HG03066 (cell line): ENCODE results near the gene CAMK2D.

Source experiments
- ATAC-seq: cut with Tn5 transposase; IDR thresholded peaks from one replicate; pipeline ENCODE4 v1.9.1; 2021; ENCODE audit warnings: low read depth; ENCODE audit not compliant: unreplicated experiment

CAMK2D gene

GRCh38 chr4:113452868-113453620 lies 308.5 kb downstream of the CAMK2D start:
- ATAC-seq: no peak

GRCh38 chr4:113452152-113452551 lies 309.4 kb downstream of the CAMK2D start:
- ATAC-seq: no peak

DNA sequence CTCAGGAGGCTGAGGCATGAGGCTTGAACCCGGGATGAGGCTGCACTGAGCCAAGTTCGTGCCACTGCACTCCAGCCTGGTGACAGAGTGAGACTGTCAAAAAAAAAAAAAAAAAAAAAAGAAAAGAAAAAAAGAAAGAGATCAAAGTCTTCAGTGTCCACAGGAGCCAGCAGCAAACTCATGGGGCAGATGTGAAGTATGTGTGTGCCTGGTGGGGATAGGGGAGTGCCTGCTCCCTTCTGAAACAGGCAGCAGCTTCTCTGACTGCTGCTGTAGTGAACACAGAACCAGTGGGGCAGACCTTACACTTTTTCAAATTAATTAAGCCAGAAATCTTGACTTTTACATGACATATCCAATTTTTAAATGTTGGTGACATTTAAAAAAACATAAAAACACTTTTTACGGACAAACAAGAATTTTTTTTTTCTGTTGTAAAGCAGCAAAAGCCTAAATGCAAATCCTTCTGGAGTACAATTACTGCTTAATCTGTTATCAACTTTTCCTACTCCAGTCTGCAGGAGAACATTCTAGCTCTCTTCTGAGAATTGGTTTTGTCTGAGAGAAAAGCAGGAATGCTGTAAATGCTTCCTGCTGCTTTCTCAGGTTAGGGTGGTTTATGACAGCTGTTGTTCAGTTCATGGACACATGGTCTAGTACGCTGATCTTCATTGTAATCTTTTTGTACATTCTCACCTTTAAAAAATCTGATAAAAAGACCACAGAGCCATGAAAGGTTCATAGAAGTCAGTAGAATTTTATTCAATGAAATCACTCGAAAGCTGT lies 311.1 kb downstream of the CAMK2D start:
- no peak for ATAC-seq

- no peak for ATAC-seq
Measured at GRCh38 chr4:113449410-113449974, 312.0 kb downstream of the CAMK2D start.

GRCh38 chr4:113447769-113448168 lies 313.8 kb downstream of the CAMK2D start:
- peak; percentile 59 for ATAC-seq

- ATAC-seq: no peak
Measured at GRCh38 chr4:113447061-113447460, 314.5 kb downstream of the CAMK2D start.

DNA sequence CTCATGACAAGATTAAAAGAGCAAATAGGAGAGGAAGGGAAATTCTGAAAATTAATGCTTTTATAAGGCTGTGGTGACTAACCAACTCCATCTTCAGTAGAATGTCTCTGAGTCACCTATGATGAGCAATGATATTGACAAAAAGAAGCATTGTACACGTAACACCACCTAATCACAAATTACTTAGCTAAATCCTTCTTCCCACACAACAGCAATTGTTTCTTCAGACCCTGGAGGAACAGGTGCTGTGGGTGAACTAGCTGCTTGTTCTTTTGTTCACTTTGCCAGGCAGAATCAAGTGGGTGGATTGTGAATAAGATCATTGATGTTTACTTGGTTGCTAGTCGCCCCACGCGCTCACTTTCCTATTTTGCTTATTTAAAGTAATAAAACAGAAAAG lies 315.5 kb downstream of the CAMK2D start:
- no peak for ATAC-seq

- ATAC-seq: no peak
Measured at GRCh38 chr4:113445286-113445685, 316.3 kb downstream of the CAMK2D start.

DNA sequence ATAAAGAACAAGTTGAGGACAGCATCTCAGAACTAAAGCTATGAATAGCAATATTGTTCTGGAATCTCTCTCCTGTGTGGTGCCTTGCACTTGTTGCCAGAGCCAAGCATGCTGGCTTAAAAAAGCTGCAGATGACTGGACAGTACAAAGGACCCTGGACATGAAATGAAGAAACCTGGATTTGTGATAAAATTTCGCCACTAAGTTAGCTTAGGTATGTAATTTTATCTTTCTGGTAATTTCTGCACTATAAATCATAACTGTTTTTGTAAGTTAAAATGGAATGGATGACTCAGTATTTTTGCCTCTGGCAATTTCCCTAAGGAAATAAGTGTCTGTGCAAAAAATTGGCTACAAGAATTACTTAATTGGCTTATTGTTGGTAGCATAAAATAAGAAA lies 317.2 kb downstream of the CAMK2D start:
- ATAC-seq: no peak

- no peak for ATAC-seq
Measured at GRCh38 chr4:113442826-113443225, 318.7 kb downstream of the CAMK2D start.

DNA sequence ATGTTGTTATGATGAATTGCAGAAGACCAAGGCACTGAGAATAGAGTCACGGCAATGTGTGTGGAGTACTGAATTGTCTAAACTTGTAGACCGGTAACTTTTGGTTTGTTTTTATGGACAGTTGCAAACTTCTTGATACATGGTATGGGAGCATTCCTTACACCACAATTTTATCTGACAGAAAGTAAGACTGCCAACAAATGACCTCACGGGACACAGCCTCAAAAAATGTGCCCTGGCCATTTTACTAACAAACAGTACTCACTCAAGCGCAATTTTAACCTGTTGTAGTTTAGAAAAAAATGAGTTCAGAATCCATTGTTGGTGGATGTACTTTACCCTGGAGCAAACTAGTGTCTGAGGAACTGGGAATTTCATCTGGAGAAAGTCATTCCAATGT lies 321.2 kb downstream of the CAMK2D start:
- ATAC-seq: no peak

DNA sequence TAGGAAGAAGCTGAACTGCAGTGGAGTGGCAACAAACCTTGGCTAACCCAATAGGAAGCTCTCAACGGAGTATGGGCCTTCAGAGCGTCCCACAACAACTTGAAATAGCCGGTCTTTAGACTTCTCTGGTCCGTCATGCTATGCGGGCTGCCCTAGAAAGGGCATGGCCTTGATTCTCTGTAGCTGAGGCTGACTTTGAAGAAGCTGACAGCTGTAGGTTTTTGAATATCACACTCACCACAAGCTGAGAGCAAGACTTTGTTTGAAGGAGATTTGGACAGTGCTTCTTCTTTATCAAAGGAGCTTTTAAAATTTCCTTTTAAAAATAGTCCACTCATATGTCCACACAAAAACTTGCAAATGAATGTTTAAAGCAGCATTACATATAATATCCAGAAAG lies 322.9 kb downstream of the CAMK2D start:
- no peak for ATAC-seq

GRCh38 chr4:113437129-113437528 lies 324.4 kb downstream of the CAMK2D start:
- ATAC-seq: no peak

DNA sequence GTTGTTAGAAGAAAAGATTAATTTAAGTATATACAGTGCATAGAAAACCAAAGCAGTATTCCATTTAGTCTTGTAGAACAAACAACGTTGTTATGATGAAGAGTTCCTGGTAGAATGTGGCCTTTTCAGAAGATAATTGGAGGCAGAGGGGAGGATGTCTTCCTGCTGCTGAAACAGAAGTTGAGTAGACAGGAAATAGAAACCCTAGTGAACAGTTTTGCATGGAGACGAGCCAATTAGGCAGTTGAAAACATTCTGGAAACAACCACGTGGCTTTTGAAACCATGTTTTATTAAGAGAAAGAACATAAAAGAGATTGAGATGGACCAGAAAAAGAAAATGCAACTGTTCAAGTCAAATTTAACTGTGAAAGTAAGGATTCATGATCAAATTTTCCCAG lies 325.2 kb downstream of the CAMK2D start:
- no peak for ATAC-seq

GRCh38 chr4:113435893-113436292 lies 325.6 kb downstream of the CAMK2D start:
- no peak for ATAC-seq

DNA sequence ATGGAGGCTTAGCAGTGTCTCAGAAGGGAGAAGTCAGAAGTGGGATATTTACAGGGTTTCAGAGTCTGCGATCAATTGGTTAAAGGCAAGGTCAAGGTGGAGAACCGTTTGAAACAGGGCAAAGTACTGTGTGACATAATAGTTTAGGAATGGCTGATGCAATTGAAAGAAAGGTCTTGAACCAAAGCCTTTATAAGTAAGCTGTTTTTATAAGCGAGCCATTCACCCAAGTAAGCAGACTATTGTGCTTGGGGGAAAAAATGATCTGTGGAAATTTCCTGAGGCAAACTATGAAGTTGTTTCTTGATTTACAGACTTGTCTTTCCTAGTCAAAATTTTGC lies 327.3 kb downstream of the CAMK2D start:
- ATAC-seq: no peak

GRCh38 chr4:113433536-113434246 lies 327.8 kb downstream of the CAMK2D start:
- ATAC-seq: no peak

- ATAC-seq: no peak
Measured at GRCh38 chr4:113433116-113433515, 328.4 kb downstream of the CAMK2D start.

DNA sequence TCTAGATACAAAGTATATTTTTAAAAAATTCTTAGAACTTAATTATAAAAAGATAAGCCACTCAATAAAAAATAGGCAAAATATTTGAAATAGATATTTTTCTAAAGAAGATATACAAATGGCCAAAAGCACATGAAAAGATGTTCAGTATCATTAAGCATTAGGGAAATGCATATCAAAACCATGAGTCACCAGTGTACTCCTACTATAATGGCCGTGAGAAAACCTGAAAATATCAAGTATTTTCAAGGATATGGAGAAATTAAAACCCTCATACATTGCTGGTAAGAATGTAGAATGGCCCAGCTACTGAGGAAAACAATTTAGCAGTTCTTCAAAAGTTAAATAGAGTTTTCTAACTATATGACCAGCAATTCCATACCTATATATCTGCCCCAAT lies 337.9 kb downstream of the CAMK2D start:
- no peak for ATAC-seq

GRCh38 chr4:113420938-113421337 lies 340.6 kb downstream of the CAMK2D start:
- ATAC-seq: no peak

GRCh38 chr4:113419631-113420030 lies 341.9 kb downstream of the CAMK2D start:
- ATAC-seq: no peak
